Right atrium auricular region (tissue), 2 donors: ENCODE measurements around the gene PCF11. TPM values are rescaled to one million over a fixed set of nuclear protein-coding genes. Genes with fewer than 3 reads are reported as not detected.

Experiments
- DNase-seq: peaks from one replicate; pipeline ENCODE4 v3.0.0-alpha.2; 2019; ENCODE audit warnings: low spot score
- H3K27ac ChIP-seq, 2 donors: fragments of 200-600 bp; sonication (generic); 1 replicate in 1 of 2; 2 replicates in 1 of 2; pipeline ENCODE4 v1.5.1; 2016 to 2019
- H3K27me3 ChIP-seq, 2 donors: fragments of 200-600 bp; sonication (generic); one replicate each; pipeline versions ENCODE4 v1.5.1 to v1.6.0; 2017 to 2019
- H3K36me3 ChIP-seq: fragments of 200-600 bp; sonication (generic); one replicate; pipeline ENCODE4 v1.5.1; 2016
- H3K4me1 ChIP-seq, 2 donors: fragments of 200-600 bp; sonication (generic); one replicate each; pipeline versions ENCODE4 v1.5.1 to v1.6.0; 2017 to 2019
- H3K4me3 ChIP-seq, 2 donors: fragments of 200-600 bp; sonication (generic); 1 replicate in 1 of 2; 2 replicates in 1 of 2; pipeline ENCODE4 v1.5.1; 2017 to 2019; ENCODE audit warnings: mild to moderate bottlenecking in 1 of 2, moderate library complexity in 1 of 2
- H3K9me3 ChIP-seq, 2 donors: fragments of 200-600 bp; sonication (generic); one replicate each; pipeline ENCODE4 v1.5.1; 2019
- total RNA-seq, 2 donors: library from RNA; depleted of rRNA; stranded (reverse); fragments of >200 nt; gene quantifications; one replicate each; pipeline ENCODE4 v1.1.0, GENCODE V29; 2016
- TF ChIP-seq, protein P1 (sequence below), 2 donors: fragments of 200-600 bp; sonication (generic); IDR thresholded peaks; one replicate each; pipeline ENCODE4 v1.5.1; 2019; ENCODE audit warnings: antibody characterized with exemption in 2 of 2

Gene PCF11
- total RNA-seq, 2 donors from 2014 or later = 26.9 to 30.5 TPM

DNA sequence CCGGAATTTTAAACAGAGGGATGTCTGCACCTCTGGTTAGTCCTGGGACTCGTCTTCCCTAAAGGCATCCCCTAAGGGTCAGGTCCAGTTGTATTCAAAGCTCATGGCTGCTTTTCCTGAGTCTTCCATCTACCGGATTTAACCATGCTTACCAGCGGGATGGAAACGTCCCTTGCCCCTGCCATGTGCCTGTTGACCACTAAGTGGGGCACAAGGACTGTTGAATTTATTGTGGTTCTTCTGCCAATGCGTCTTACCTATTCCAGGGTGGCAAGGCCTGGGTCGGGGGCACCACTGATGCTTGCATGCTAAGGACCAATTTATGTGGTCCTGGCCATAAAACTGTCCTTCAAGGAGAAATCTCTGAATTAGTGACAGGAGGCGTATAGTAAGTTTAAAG, 62.2 kb downstream of the PCF11 start:
- Histone ChIP-seq H3K9me3 (no peaks in the 10 kb centered on the region), H3K27ac (no peak overlapping the region), H3K4me1 (no peaks in the 10 kb centered on the region), H3K27me3 (no peaks in the 10 kb centered on the region), H3K36me3 (no peaks in the 10 kb centered on the region), H3K4me3 (no peak overlapping the region)
- TF ChIP-seq, protein P1, sequence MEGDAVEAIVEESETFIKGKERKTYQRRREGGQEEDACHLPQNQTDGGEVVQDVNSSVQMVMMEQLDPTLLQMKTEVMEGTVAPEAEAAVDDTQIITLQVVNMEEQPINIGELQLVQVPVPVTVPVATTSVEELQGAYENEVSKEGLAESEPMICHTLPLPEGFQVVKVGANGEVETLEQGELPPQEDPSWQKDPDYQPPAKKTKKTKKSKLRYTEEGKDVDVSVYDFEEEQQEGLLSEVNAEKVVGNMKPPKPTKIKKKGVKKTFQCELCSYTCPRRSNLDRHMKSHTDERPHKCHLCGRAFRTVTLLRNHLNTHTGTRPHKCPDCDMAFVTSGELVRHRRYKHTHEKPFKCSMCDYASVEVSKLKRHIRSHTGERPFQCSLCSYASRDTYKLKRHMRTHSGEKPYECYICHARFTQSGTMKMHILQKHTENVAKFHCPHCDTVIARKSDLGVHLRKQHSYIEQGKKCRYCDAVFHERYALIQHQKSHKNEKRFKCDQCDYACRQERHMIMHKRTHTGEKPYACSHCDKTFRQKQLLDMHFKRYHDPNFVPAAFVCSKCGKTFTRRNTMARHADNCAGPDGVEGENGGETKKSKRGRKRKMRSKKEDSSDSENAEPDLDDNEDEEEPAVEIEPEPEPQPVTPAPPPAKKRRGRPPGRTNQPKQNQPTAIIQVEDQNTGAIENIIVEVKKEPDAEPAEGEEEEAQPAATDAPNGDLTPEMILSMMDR (IDR thresholded peaks at IDR 0.05) = peak in 1 of 2 donors; percentile 36
- DNase-seq = no peak

DNA sequence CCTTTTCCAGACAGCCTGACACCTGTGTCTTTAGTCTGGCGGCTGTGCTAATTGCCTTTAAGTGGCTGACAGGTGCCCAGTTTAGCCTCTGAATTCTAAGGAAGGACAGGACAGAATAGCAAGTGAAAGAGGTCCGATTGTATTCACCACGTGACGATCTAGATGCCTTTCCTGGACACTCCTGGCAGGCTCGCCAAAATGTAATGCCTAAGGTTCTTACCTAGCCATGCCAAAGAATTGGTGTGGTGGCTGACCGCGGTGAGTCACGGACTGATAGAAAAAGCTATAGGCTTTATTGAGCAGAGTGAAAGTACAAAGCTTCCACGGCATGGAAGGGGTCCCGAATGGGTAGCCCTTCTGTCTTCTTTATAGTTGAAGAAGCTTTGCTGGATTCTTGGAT, 63.3 kb downstream of the PCF11 start:
- Histone ChIP-seq H3K4me3 (no peak overlapping the region), H3K36me3 (no peaks in the 10 kb centered on the region), H3K9me3 (no peaks in the 10 kb centered on the region), H3K27me3 (no peaks in the 10 kb centered on the region), H3K27ac (no peak overlapping the region), H3K4me1 (no peaks in the 10 kb centered on the region)
- TF ChIP-seq, protein P1 (IDR thresholded peaks at IDR 0.05) = no peak
- no peak for DNase-seq

DNA sequence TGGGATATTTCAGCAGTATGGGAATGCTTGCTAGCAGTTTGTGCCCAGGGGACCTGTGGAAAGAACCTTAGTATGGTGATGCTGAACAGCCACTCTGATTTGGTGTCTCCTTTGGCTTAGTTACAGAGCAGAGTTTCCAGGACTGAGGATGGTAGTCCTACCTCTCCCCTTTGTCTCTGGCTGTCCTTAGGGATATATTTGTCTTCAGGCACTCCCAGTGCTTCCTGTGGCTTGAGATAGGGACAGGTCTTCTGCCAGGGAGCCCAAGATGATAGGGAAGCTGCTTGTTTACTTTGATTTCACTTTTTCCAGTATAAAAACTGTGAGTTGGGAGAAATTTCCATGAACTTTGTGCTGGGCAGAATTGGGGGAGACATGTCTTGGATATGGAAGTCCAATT, 64.8 kb downstream of the PCF11 start:
- Histone ChIP-seq H3K4me1 (no peaks in the 10 kb centered on the region), H3K4me3 (no peak overlapping the region), H3K27ac (no peak overlapping the region), H3K27me3 (no peaks in the 10 kb centered on the region), H3K9me3 (no peaks in the 10 kb centered on the region), H3K36me3 (no peaks in the 10 kb centered on the region)
- no peak for DNase-seq
- TF ChIP-seq, protein P1 (IDR thresholded peaks at IDR 0.05) = no peak

- Histone ChIP-seq H3K4me1 (no peaks in the 10 kb centered on the region), H3K4me3 (no peak overlapping the region)
- no peak for DNase-seq
Observed at GRCh38 chr11:83222499-83222898, 65.6 kb downstream of the PCF11 start.

DNA sequence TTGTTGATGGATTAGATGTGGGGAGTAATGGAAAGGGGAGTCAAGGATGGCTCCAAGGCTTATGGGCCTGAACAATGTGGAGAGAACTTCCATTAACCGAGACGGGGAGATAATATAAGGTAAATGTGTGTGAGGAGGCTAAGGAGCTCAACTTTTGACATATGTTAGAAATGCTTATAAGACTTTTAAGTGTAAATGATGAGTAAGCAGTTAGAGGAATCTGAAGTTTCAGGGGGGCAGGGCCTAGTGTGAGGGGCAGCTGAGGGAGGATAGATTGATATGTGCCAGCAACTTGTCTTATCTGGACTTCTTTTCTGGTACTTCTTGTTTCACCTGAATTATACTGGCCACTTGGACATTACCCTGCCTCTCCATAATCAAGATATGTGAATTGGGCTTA, 66.5 kb downstream of the PCF11 start:
- Histone ChIP-seq H3K4me3 (no peak overlapping the region), H3K27me3 (no peaks in the 10 kb centered on the region), H3K4me1 (no peaks in the 10 kb centered on the region), H3K9me3 (no peaks in the 10 kb centered on the region), H3K27ac (no peak overlapping the region), H3K36me3 (no peaks in the 10 kb centered on the region)
- TF ChIP-seq, protein P1 (IDR thresholded peaks at IDR 0.05) = no peak
- no peak for DNase-seq

More at GRCh38 chr11:83222499-83222898, 65.6 kb downstream of the PCF11 start:
- TF ChIP-seq, protein P1 (IDR thresholded peaks at IDR 0.05) = no peak
- no peaks in the 10 kb centered on the region for H3K9me3 ChIP-seq
- H3K36me3 ChIP-seq = no peaks in the 10 kb centered on the region
- no peak overlapping the region for H3K27ac ChIP-seq
- no peaks in the 10 kb centered on the region for H3K27me3 ChIP-seq

- Histone ChIP-seq H3K9me3 (no peaks in the 10 kb centered on the region), H3K4me3 (no peak overlapping the region), H3K36me3 (no peaks in the 10 kb centered on the region), H3K4me1 (peaks cover 0 to 4% of the 10 kb centered on the region in 2 donors), H3K27ac (no peak overlapping the region), H3K27me3 (no peaks in the 10 kb centered on the region)
- DNase-seq = no peak
- TF ChIP-seq, protein P1 (IDR thresholded peaks at IDR 0.05) = no peak
Observed at GRCh38 chr11:83235825-83236224, 78.9 kb downstream of the PCF11 start.
